Subcutaneous adipose tissue (tissue), 4 donors: Measurements from ENCODE around the gene NOP56. TPM values are rescaled to one million over a fixed set of nuclear protein-coding genes. Genes with fewer than 3 reads are reported as not detected.

ENCODE experiments used
- CTCF ChIP-seq: fragments of 450-650 bp; IDR thresholded peaks from one replicate; pipeline ENCODE4 v1.5.1; 2016; ENCODE audit warnings: low read depth, mild to moderate bottlenecking, control low read depth, antibody characterized with exemption, moderate library complexity
- total RNA-seq, 4 donors: library from RNA; depleted of rRNA; stranded (reverse); fragments of >200 nt; gene quantifications; one replicate each; pipeline ENCODE4 v1.1.0, GENCODE V29; 2016

The NOP56 gene
- total RNA-seq, 4 donors from 2014 or later: 47.3 to 99.5 (median 59.3) TPM

- no peak for TF ChIP-seq CTCF
These were observed 47.5 kb downstream of the NOP56 start for GRCh38 chr20:2699775-2700413.

- no peak for TF ChIP-seq CTCF
These were observed 48.6 kb downstream of the NOP56 start for GRCh38 chr20:2700913-2701620.

GRCh38 chr20:2701671-2702081 is 49.2 kb downstream of the NOP56 start:
- no peak for TF ChIP-seq CTCF

- TF ChIP-seq CTCF: no peak
These were observed 51.5 kb downstream of the NOP56 start for GRCh38 chr20:2703716-2704475.

GRCh38 chr20:2705931-2706645 is 53.7 kb downstream of the NOP56 start:
- TF ChIP-seq CTCF: no peak

- no peak for TF ChIP-seq CTCF
These were observed 54.4 kb downstream of the NOP56 start for GRCh38 chr20:2706688-2707352.
